Suprapubic skin (tissue), 4 donors: ENCODE data around the gene MAD1L1. TPM values are rescaled to one million over a fixed set of nuclear protein-coding genes. Genes with fewer than 3 reads are reported as not detected.

Source experiments
- DNase-seq, 2 donors: peaks; one replicate each; pipeline ENCODE4 v3.0.0-alpha.2; 2019; ENCODE audit warnings: low spot score in 2 of 2
- H3K27ac ChIP-seq: fragments of 200-600 bp; sonication (generic); one replicate; pipeline ENCODE4 v1.5.1; 2019
- H3K27me3 ChIP-seq: fragments of 200-600 bp; sonication (generic); one replicate; pipeline ENCODE4 v1.5.1; 2019
- H3K36me3 ChIP-seq: fragments of 200-600 bp; sonication (generic); one replicate; pipeline ENCODE4 v1.5.1; 2019
- H3K4me1 ChIP-seq: fragments of 200-600 bp; sonication (generic); one replicate; pipeline ENCODE4 v1.5.1; 2019
- H3K4me3 ChIP-seq: fragments of 200-600 bp; sonication (generic); one replicate; pipeline ENCODE4 v1.5.1; 2019; ENCODE audit warnings: mild to moderate bottlenecking
- H3K9me3 ChIP-seq: fragments of 200-600 bp; sonication (generic); one replicate; pipeline ENCODE4 v1.5.1; 2019
- EP300 ChIP-seq: sonication (generic); formaldehyde crosslinking; IDR thresholded peaks from one replicate; pipeline ENCODE4 v1.6.1; 2017; ENCODE audit warnings: antibody characterized with exemption
- POLR2A ChIP-seq, 2 donors: fragments of 450-650 bp; IDR thresholded peaks; one replicate each; pipeline ENCODE4 v1.6.1; 2017; ENCODE audit warnings: antibody characterized with exemption in 2 of 2, mild to moderate bottlenecking in 2 of 2, moderate library complexity in 2 of 2
- POLR2AphosphoS5 ChIP-seq, 3 donors: sonication (generic); formaldehyde crosslinking; IDR thresholded peaks; one replicate each; pipeline ENCODE4 v1.6.1; 2017; ENCODE audit warnings: antibody characterized with exemption in 3 of 3
- WGBS: methylation state at CpG from one replicate; pipeline ENCODE4 v1.1.5; 2018; 5-methylcytosine and 5-hydroxymethylcytosine counted together
- total RNA-seq, 4 donors: library from RNA; depleted of rRNA; stranded (reverse); fragments of >200 nt; gene quantifications; one replicate each; pipeline ENCODE4 v1.1.0, GENCODE V29; 2016
- TF ChIP-seq, protein P1 (sequence below), 2 donors: fragments of 200-600 bp in 1 of 2; fragments of 450-650 bp in 1 of 2; sonication (generic) in 1 of 2; IDR thresholded peaks; one replicate each; pipeline ENCODE4 v1.5.1; 2016 to 2019; ENCODE audit warnings: antibody characterized with exemption in 2 of 2, mild to moderate bottlenecking in 1 of 2, moderate library complexity in 1 of 2

The MAD1L1 gene
- total RNA-seq, 4 donors from 2014 or later, result 53.2 to 69.8 (median 62.2) TPM

DNA sequence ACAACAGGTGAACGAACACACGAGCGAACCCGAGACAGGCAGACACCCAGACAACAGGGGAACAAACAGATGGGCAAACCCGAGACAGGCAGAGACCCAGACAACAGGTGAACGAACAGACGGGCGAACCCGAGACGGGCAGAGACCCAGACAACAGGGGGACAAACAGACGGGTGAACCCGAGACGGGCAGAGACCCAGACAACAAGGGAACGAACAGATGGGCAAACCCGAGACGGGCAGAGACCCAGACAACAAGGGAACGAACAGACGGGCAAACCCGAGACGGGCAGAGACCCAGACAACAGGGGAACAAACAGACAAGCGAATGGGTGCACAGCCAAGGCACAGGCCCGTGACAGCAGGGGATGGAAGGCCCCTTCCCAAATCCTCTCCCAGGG is 298.0 kb downstream of the MAD1L1 start:
- no peak for DNase-seq
- 94% methylated on average over 22 of the region's 22 CpGs for WGBS
- no peak overlapping the region for H3K4me3 ChIP-seq

DNA sequence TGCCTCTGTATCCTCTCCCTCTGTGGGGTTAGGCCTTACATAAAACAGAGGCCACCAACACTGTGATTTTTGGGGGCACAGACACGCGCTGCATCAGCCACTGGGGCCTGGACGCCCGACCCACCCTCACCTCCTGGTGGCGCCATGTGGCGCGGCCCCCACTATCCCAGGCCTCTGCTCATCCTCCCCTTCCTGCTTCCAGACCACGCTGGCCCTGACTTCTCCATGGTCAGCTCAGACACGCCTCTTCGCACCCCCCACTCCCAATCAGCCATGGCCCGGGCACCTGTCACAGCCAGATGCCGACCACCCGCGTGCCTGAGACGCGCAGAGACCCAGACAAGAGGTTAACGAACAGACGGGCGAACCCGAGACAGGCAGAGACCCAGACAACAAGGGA is 298.7 kb downstream of the MAD1L1 start:
- Histone ChIP-seq H3K36me3 (peaks cover 7% of the 10 kb centered on the region), H3K27me3 (no peaks in the 10 kb centered on the region), H3K4me1 (peaks cover 2% of the 10 kb centered on the region), H3K27ac (no peak overlapping the region), H3K9me3 (no peaks in the 10 kb centered on the region), H3K4me3 (no peak overlapping the region)
- TF ChIP-seq, protein P1, sequence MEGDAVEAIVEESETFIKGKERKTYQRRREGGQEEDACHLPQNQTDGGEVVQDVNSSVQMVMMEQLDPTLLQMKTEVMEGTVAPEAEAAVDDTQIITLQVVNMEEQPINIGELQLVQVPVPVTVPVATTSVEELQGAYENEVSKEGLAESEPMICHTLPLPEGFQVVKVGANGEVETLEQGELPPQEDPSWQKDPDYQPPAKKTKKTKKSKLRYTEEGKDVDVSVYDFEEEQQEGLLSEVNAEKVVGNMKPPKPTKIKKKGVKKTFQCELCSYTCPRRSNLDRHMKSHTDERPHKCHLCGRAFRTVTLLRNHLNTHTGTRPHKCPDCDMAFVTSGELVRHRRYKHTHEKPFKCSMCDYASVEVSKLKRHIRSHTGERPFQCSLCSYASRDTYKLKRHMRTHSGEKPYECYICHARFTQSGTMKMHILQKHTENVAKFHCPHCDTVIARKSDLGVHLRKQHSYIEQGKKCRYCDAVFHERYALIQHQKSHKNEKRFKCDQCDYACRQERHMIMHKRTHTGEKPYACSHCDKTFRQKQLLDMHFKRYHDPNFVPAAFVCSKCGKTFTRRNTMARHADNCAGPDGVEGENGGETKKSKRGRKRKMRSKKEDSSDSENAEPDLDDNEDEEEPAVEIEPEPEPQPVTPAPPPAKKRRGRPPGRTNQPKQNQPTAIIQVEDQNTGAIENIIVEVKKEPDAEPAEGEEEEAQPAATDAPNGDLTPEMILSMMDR (IDR thresholded peaks at IDR 0.05), result no peak
- TF ChIP-seq EP300, result no peak
- DNase-seq, result no peak
- 90% methylated on average over 20 of the region's 20 CpGs for WGBS

More for the DNA sequence above, 298.0 kb downstream of the MAD1L1 start:
- no peaks in the 10 kb centered on the region for H3K27me3 ChIP-seq
- H3K4me1 ChIP-seq, result peaks cover 6% of the 10 kb centered on the region
- no peak overlapping the region for H3K27ac ChIP-seq
- peaks cover 7% of the 10 kb centered on the region for H3K36me3 ChIP-seq
- TF ChIP-seq, protein P1 (IDR thresholded peaks at IDR 0.05), result no peak
- TF ChIP-seq POLR2AphosphoS5 (IDR thresholded peaks at IDR 0.05) (no peak), POLR2A (IDR thresholded peaks at IDR 0.05) (no peak), EP300 (no peak)
- H3K9me3 ChIP-seq, result no peaks in the 10 kb centered on the region

DNA sequence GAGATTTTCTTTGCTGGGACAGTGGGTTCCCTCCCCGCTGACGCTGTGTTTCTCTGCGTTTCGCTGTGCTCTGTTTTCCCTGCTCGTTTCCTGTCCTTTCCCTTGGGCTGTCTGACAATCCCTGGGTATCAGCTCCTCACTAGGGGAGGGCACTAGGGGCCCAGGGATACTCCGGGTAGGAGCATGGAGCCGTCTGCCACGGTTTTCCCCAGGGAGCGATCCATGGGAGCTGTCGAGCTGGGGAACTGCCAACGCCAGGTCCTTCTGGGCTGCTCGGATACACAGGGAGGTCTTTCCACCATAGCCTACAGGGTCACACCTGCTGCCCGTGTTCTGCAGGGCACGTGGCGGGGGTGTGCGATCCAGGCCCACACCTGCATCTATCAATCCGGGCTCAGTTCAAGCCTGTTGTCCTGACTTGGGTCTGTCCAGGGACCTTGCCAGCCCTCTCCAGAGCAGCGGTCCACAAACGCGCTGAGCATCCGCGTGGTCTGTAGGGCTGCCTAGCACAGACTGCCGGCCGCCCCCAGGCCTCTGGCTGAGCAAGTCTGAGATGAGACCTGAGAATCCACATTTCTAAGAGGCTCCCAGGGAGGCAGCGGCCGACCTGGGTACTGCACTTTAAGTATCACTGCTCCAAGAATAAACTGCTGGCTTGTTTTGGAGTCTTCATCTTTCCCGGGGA is 299.5 kb downstream of the MAD1L1 start:
- Histone ChIP-seq H3K36me3 (peaks cover 7% of the 10 kb centered on the region), H3K27me3 (no peaks in the 10 kb centered on the region), H3K4me3 (no peak overlapping the region), H3K9me3 (no peaks in the 10 kb centered on the region), H3K27ac (no peak overlapping the region), H3K4me1 (no peaks in the 10 kb centered on the region)
- no peak for DNase-seq
- 85% methylated on average over 11 of the region's 27 CpGs for WGBS
- no peak for TF ChIP-seq POLR2A (IDR thresholded peaks at IDR 0.05)
- TF ChIP-seq POLR2AphosphoS5 (IDR thresholded peaks at IDR 0.05), result no peak
- no peak for TF ChIP-seq EP300
- TF ChIP-seq, protein P1 (IDR thresholded peaks at IDR 0.05), result no peak

DNA sequence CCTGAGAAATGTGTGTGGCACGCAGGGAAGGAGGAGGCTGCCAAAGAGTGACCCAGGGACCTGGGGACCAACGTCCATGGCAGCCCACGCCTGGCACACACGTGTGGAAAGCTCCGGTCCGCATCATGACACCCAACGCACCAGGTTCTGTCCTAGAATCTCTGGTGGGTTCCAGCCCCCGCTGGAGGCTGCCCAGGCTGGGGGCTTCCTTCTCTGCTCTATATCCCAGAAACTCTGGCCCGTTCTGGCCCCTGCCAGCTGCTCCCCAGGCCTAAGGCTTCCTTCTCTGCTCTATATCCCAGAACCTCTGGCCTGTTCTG is 300.8 kb downstream of the MAD1L1 start:
- WGBS, result 84% methylated on average over 8 of the region's 9 CpGs
- Histone ChIP-seq H3K27me3 (no peaks in the 10 kb centered on the region), H3K9me3 (no peaks in the 10 kb centered on the region), H3K4me1 (no peaks in the 10 kb centered on the region), H3K27ac (no peak overlapping the region), H3K4me3 (no peak overlapping the region), H3K36me3 (peaks cover 7% of the 10 kb centered on the region)
- TF ChIP-seq, protein P1 (IDR thresholded peaks at IDR 0.05), result no peak
- TF ChIP-seq EP300 (no peak), POLR2AphosphoS5 (IDR thresholded peaks at IDR 0.05) (no peak), POLR2A (IDR thresholded peaks at IDR 0.05) (no peak)
- DNase-seq, result no peak

DNA sequence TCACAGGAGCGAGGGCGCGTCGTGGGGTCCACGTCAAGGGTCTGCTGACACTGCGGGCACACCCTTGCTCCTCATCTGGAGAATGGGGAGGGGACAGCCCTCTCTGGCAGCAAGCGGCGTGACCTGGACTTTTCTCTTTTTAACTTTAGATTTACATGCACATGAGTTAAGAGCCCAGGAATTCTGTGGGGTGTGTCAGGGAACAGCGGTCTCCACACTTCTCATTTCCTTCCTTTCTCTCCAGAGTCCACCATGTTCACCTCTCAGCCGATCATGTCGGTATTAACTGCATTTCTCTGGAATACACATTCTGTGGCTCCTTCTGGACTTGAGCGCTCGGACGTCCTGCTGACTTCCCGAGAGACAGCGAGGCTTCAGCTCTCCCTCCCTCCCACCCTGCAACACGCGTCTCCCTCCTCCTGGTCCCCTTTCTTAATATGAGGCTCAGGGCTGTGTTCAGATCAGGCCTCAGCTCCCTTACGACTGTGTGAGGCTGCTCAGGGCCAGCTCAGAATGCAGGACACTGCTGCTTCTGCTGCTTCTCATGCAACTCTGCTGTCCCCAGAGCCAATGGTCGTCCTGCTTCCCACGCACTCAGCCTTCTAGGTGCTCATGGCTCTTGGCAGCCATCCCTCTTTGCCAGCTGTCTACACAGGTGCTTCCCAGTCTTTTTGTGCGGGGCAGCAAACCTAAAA is 301.3 kb downstream of the MAD1L1 start:
- Histone ChIP-seq H3K9me3 (no peaks in the 10 kb centered on the region), H3K27ac (no peak overlapping the region), H3K27me3 (no peaks in the 10 kb centered on the region), H3K4me3 (no peak overlapping the region), H3K36me3 (peaks cover 7% of the 10 kb centered on the region), H3K4me1 (no peaks in the 10 kb centered on the region)
- TF ChIP-seq EP300 (no peak), POLR2A (IDR thresholded peaks at IDR 0.05) (no peak), POLR2AphosphoS5 (IDR thresholded peaks at IDR 0.05) (no peak)
- TF ChIP-seq, protein P1 (IDR thresholded peaks at IDR 0.05), result no peak
- no peak for DNase-seq
- WGBS, result 93% methylated on average over 19 of the region's 22 CpGs
